Measurements from ENCODE around the gene BTBD9. TPM values are rescaled to one million over a fixed set of nuclear protein-coding genes. Genes with fewer than 3 reads are reported as not detected.

Gene BTBD9
- total RNA-seq, 4 donors from 2014 or later, result 5.5 to 14.1 (median 6.3) TPM

- Histone ChIP-seq H3K4me3 (no peak overlapping the region), H3K27me3 (no peaks in the 10 kb centered on the region), H3K9me3 (no peaks in the 10 kb centered on the region), H3K27ac (no peak overlapping the region), H3K4me1 (peaks cover 4 to 6% of the 10 kb centered on the region in 2 donors), H3K36me3 (no peaks in the 10 kb centered on the region)
- TF ChIP-seq POLR2A (IDR thresholded peaks at IDR 0.05) (no peak), CTCF (IDR thresholded peaks at IDR 0.05 in 4 of 5, conservative IDR thresholded peaks at IDR 0.05 in 1 of 5) (no peak)
- ATAC-seq (no peak), DNase-seq (no peak)
- in situ Hi-C loops (cut with MboI; ENCODE audit: low sequenced_read_pairs in 4 of 4), result loop anchor here (10.0 to 25.0 kb wide), 7 partner anchors 303 to 778 kb away; no protein-coding TSS in a partner anchor
- intact Hi-C loops (cut with DNase I; ENCODE audit: low total_unique reads), result loop anchor here (2.0 to 10.0 kb wide), 5 partner anchors 255 to 1005 kb away; partner anchors contain the start of gene MDGA1
Measured at GRCh38 chr6:38489951-38490350, 149.8 kb downstream of the BTBD9 start.

- no peaks in the 10 kb centered on the region for H3K9me3 ChIP-seq
- no peaks in the 10 kb centered on the region for H3K27me3 ChIP-seq
- TF ChIP-seq CTCF (IDR thresholded peaks at IDR 0.05 in 4 of 5, conservative IDR thresholded peaks at IDR 0.05 in 1 of 5), result no peak
- no peak for TF ChIP-seq POLR2A (IDR thresholded peaks at IDR 0.05)
- H3K27ac ChIP-seq, result no peak overlapping the region
- ATAC-seq (no peak), DNase-seq (no peak)
- in situ Hi-C loops (cut with MboI; ENCODE audit: low sequenced_read_pairs in 4 of 4), result loop anchor here (25.0 kb wide), 5 partner anchors 300 to 775 kb away; no protein-coding TSS in a partner anchor
- intact Hi-C loops (cut with DNase I; ENCODE audit: low total_unique reads), result no loop called here
- H3K36me3 ChIP-seq, result no peaks in the 10 kb centered on the region
- H3K4me1 ChIP-seq, result peaks cover 8 to 13% of the 10 kb centered on the region in 2 donors
- no peak overlapping the region for H3K4me3 ChIP-seq
Measured at GRCh38 chr6:38487423-38487822, 152.3 kb downstream of the BTBD9 start.

- no peak for DNase-seq
- Histone ChIP-seq H3K27me3 (no peaks in the 10 kb centered on the region), H3K36me3 (no peaks in the 10 kb centered on the region), H3K27ac (no peak overlapping the region), H3K4me1 (peaks cover 18 to 24% of the 10 kb centered on the region in 2 donors), H3K9me3 (no peaks in the 10 kb centered on the region), H3K4me3 (no peak overlapping the region)
- intact Hi-C loops (cut with DNase I; ENCODE audit: low total_unique reads) (no loop called here), in situ Hi-C loops (cut with MboI; ENCODE audit: low sequenced_read_pairs in 4 of 4) (loop anchor here (25.0 kb wide), 5 partner anchors 298 to 773 kb away; no protein-coding TSS in a partner anchor)
- TF ChIP-seq POLR2A (IDR thresholded peaks at IDR 0.05) (no peak), CTCF (IDR thresholded peaks at IDR 0.05 in 4 of 5, conservative IDR thresholded peaks at IDR 0.05 in 1 of 5) (no peak)
- no peak for ATAC-seq
Measured at GRCh38 chr6:38485488-38485887, 154.2 kb downstream of the BTBD9 start.

GRCh38 chr6:38484656-38485055 is 155.1 kb downstream of the BTBD9 start:
- ATAC-seq (no peak), DNase-seq (no peak)
- Histone ChIP-seq H3K4me3 (no peak overlapping the region), H3K27ac (no peak overlapping the region), H3K4me1 (peaks cover 18 to 24% of the 10 kb centered on the region in 2 donors), H3K36me3 (no peaks in the 10 kb centered on the region), H3K9me3 (no peaks in the 10 kb centered on the region), H3K27me3 (no peaks in the 10 kb centered on the region)
- intact Hi-C loops (cut with DNase I; ENCODE audit: low total_unique reads), result no loop called here
- in situ Hi-C loops (cut with MboI; ENCODE audit: low sequenced_read_pairs in 4 of 4), result loop anchor here (25.0 kb wide), 5 partner anchors 297 to 772 kb away; no protein-coding TSS in a partner anchor
- TF ChIP-seq POLR2A (IDR thresholded peaks at IDR 0.05) (no peak), CTCF (IDR thresholded peaks at IDR 0.05 in 4 of 5, conservative IDR thresholded peaks at IDR 0.05 in 1 of 5) (no peak)

GRCh38 chr6:38483526-38483925 is 156.2 kb downstream of the BTBD9 start:
- Histone ChIP-seq H3K27me3 (no peaks in the 10 kb centered on the region), H3K36me3 (no peaks in the 10 kb centered on the region), H3K9me3 (no peaks in the 10 kb centered on the region), H3K4me3 (no peak overlapping the region), H3K27ac (no peak overlapping the region), H3K4me1 (peaks cover 19% of the 10 kb centered on the region in 2 donors)
- intact Hi-C loops (cut with DNase I; ENCODE audit: low total_unique reads), result no loop called here
- ATAC-seq (no peak), DNase-seq (no peak)
- no peak for TF ChIP-seq POLR2A (IDR thresholded peaks at IDR 0.05)
- TF ChIP-seq CTCF (IDR thresholded peaks at IDR 0.05 in 4 of 5, conservative IDR thresholded peaks at IDR 0.05 in 1 of 5), result no peak
- in situ Hi-C loops (cut with MboI; ENCODE audit: low sequenced_read_pairs in 4 of 4), result loop anchor here (25.0 kb wide), 5 partner anchors 296 to 771 kb away; no protein-coding TSS in a partner anchor
